Small intestine (tissue), 7 donors: ENCODE measurements around the gene NUP210. TPM values are rescaled to one million over a fixed set of nuclear protein-coding genes. Genes with fewer than 3 reads are reported as not detected.
"Not testable (repeated sequence)": the region's sequence is repeated elsewhere in the genome, so short reads cannot be mapped to it uniquely, and the experiment has no call there.

Experiments
- DNase-seq, 2 donors: peaks; one replicate each; pipeline versions ENCODE4 v3.0.0 to v3.0.0-alpha.2; 2013
- FAIRE-seq: peaks from 2 replicates; lab custom pipeline; 2012; peaks lifted over from hg19 to GRCh38; lab: Jason Lieb, UNC
- H3K27ac ChIP-seq, 3 donors: one replicate each; pipeline ENCODE4 v1.5.1; 2013; ENCODE audit warnings: low read length in 2 of 3, mild to moderate bottlenecking in 2 of 3, control low read depth in 1 of 3, inconsistent platforms in 1 of 3, low read depth in 1 of 3, moderate library complexity in 1 of 3
- H3K27me3 ChIP-seq, 3 donors: one replicate each; pipeline ENCODE4 v1.6.1; 2013; ENCODE audit warnings: low read length in 3 of 3, inconsistent platforms in 1 of 3; ENCODE audit not compliant: control insufficient read depth in 3 of 3, insufficient read depth in 3 of 3
- H3K36me3 ChIP-seq, 3 donors: one replicate each; pipeline ENCODE4 v1.6.1; 2013; ENCODE audit warnings: low read length in 3 of 3, inconsistent platforms in 1 of 3, low read depth in 1 of 3, mild to moderate bottlenecking in 1 of 3, moderate library complexity in 1 of 3; ENCODE audit not compliant: control insufficient read depth in 3 of 3, insufficient read depth in 2 of 3
- H3K4me1 ChIP-seq, 3 donors: one replicate each; pipeline ENCODE4 v1.6.1; 2013; ENCODE audit warnings: low read length in 2 of 3, inconsistent platforms in 1 of 3, low read depth in 1 of 3, mild to moderate bottlenecking in 1 of 3, moderate library complexity in 1 of 3; ENCODE audit not compliant: control insufficient read depth in 3 of 3, insufficient read depth in 2 of 3
- H3K4me3 ChIP-seq, 3 donors: one replicate each; pipeline ENCODE4 v1.5.1; 2013; ENCODE audit warnings: low read length in 3 of 3, control low read depth in 1 of 3, inconsistent platforms in 1 of 3, low read depth in 1 of 3, mild to moderate bottlenecking in 1 of 3, moderate library complexity in 1 of 3
- H3K9me3 ChIP-seq, 2 donors: one replicate each; pipeline ENCODE4 v1.6.1; 2013; ENCODE audit warnings: low read depth in 1 of 2, low read length in 1 of 2; ENCODE audit not compliant: control insufficient read depth in 2 of 2, insufficient read depth in 1 of 2
- whole genome bisulfite sequencing, 3 donors: extraction: QIAGEN DNeasy Blood & Tissue Kit; methylation state at CpG; one replicate each; pipeline ENCODE4 v1.1.7; 2013; 5-methylcytosine and 5-hydroxymethylcytosine counted together
- polyA plus RNA-seq, 4 donors: library from polyadenylated mRNA; stranded (reverse) in 3 of 4; unstranded in 1 of 4; fragments of 200-250 nt in 3 of 4; fragments of 120-200 nt in 1 of 4; gene quantifications; one replicate each; pipeline versions ENCODE4 v1.2.1 to v1.2.3, GENCODE V29; 2013
- donor health status: healthy with polysubstance abuse.
- donor health status: control.
- donor health status: control.
- donor health status: Bipolar disorder and iron deficiency.
- donor health status: healthy.

Gene NUP210
- polyA plus RNA-seq, 4 donors, result 0.22 to 36.4 (median 5.6) TPM

GRCh38 chr3:13460341-13460736 is 40.2 kb upstream of the NUP210 start:
- Histone ChIP-seq H3K9me3 (no peaks in the 10 kb centered on the region), H3K27me3 (no peaks in the 10 kb centered on the region), H3K27ac (no peak overlapping the region), H3K36me3 (no peaks in the 10 kb centered on the region), H3K4me1 (no peaks in the 10 kb centered on the region), H3K4me3 (no peak overlapping the region)
- 93 to 97% (median 95%) methylated on average over 7 of the region's 7 CpGs for WGBS, 3 donors
- FAIRE-seq (no peak), DNase-seq (no peak)

- H3K4me1 ChIP-seq, result no peaks in the 10 kb centered on the region
- H3K9me3 ChIP-seq, result no peaks in the 10 kb centered on the region
- FAIRE-seq, result no peak
- H3K4me3 ChIP-seq, result no peak overlapping the region
- no peaks in the 10 kb centered on the region for H3K27me3 ChIP-seq
- DNase-seq, result no peak
- H3K36me3 ChIP-seq, result no peaks in the 10 kb centered on the region
- WGBS, 3 donors, result 67 to 78% (median 75%) methylated on average over 9 of the region's 9 CpGs
- H3K27ac ChIP-seq, result no peak overlapping the region
These were observed 39.7 kb upstream of the NUP210 start for GRCh38 chr3:13459605-13460340.

- H3K36me3 ChIP-seq, result no peaks in the 10 kb centered on the region
- DNase-seq (no peak), FAIRE-seq (no peak)
- no peaks in the 10 kb centered on the region for H3K9me3 ChIP-seq
- H3K27me3 ChIP-seq, result no peaks in the 10 kb centered on the region
- whole genome bisulfite sequencing, 3 donors, result 71 to 75% (median 74%) methylated on average over 4 of the region's 4 CpGs
- H3K4me1 ChIP-seq, result no peaks in the 10 kb centered on the region
- H3K27ac ChIP-seq, result no peak overlapping the region
- H3K4me3 ChIP-seq, result no peak overlapping the region
These were observed 37.5 kb upstream of the NUP210 start for GRCh38 chr3:13457593-13457992.

- Histone ChIP-seq H3K36me3 (no peaks in the 10 kb centered on the region), H3K9me3 (no peaks in the 10 kb centered on the region), H3K4me1 (peaks cover 0 to 4% (median 0%) of the 10 kb centered on the region in 3 donors), H3K4me3 (no peak overlapping the region), H3K27me3 (no peaks in the 10 kb centered on the region), H3K27ac (no peak overlapping the region)
- no peak for FAIRE-seq
- DNase-seq, result peak in 1 of 2 donors; percentile 36
- WGBS, 3 donors, result 74 to 81% (median 80%) methylated on average over 6 of the region's 6 CpGs
These were observed 35.5 kb upstream of the NUP210 start for GRCh38 chr3:13455644-13456043.

- Histone ChIP-seq H3K4me3 (peak overlapping the region in 1 of 3 donors; percentile 54), H3K36me3 (no peaks in the 10 kb centered on the region), H3K27ac (peak overlapping the region in 2 of 3 donors; percentile 17 to 96), H3K27me3 (no peaks in the 10 kb centered on the region), H3K4me1 (peaks cover 0 to 4% (median 0%) of the 10 kb centered on the region in 3 donors), H3K9me3 (no peaks in the 10 kb centered on the region)
- WGBS, 3 donors, result 8 to 18% (median 10%) methylated on average over 12 of the region's 12 CpGs
- DNase-seq, result peak; percentile 71 to 76
- FAIRE-seq, result no peak
These were observed 32.6 kb upstream of the NUP210 start for GRCh38 chr3:13452490-13453335.

GRCh38 chr3:13451301-13451673 is 31.2 kb upstream of the NUP210 start:
- 1 to 5% (median 4%) methylated on average over 7 of the region's 7 CpGs for WGBS, 3 donors
- Histone ChIP-seq H3K4me1 (peaks cover 0 to 4% (median 0%) of the 10 kb centered on the region in 3 donors), H3K27ac (peak overlapping the region in 2 of 3 donors; percentile 32 to 65), H3K36me3 (no peaks in the 10 kb centered on the region), H3K4me3 (peak overlapping the region in 2 of 3 donors; percentile 54 to 66), H3K27me3 (no peaks in the 10 kb centered on the region), H3K9me3 (no peaks in the 10 kb centered on the region)
- FAIRE-seq (no peak), DNase-seq (no peak)

- H3K4me3 ChIP-seq, FAIRE-seq, H3K9me3 ChIP-seq, H3K36me3 ChIP-seq, H3K4me1 ChIP-seq, H3K27ac ChIP-seq, H3K27me3 ChIP-seq, DNase-seq: not testable (repeated sequence)
- WGBS, 3 donors, result 90 to 94% (median 93%) methylated on average over 2 of the region's 2 CpGs
These were observed 22.8 kb upstream of the NUP210 start for GRCh38 chr3:13442882-13443281.

- Histone ChIP-seq H3K27ac (no peak overlapping the region), H3K9me3 (no peaks in the 10 kb centered on the region), H3K27me3 (peaks cover 0 to 3% (median 0%) of the 10 kb centered on the region in 3 donors), H3K4me3 (no peak overlapping the region), H3K4me1 (no peaks in the 10 kb centered on the region), H3K36me3 (no peaks in the 10 kb centered on the region)
- 51 to 67% (median 54%) methylated on average over 4 of the region's 4 CpGs for WGBS, 3 donors
- peak in 1 of 2 donors; percentile 56 for DNase-seq
- FAIRE-seq, result no peak
These were observed 20.2 kb upstream of the NUP210 start for GRCh38 chr3:13440204-13440817.
